ENCODE data around the gene CSK. TPM values are rescaled to one million over a fixed set of nuclear protein-coding genes. Genes with fewer than 3 reads are reported as not detected.
A peak's percentile ranks its signal among the peaks of the same experiment; 100 is the strongest.

Gene CSK
- total and polyA plus RNA-seq, 4 donors = 6.9 to 41.7 (median 24.1) TPM

- Histone ChIP-seq H3K4me3 (ENCODE audit: low read depth in 1 of 3, low read length in 3 of 3) (peak overlapping the region; percentile 83 to 90 (median 88)), H3K27ac (ENCODE audit: low read depth in 1 of 2, low read length in 2 of 2) (peak overlapping the region; percentile 80 to 87), H3K9me3 (ENCODE audit: control insufficient read depth in 4 of 4, low read length in 3 of 4) (no peaks in the 10 kb centered on the region), H3K36me3 (ENCODE audit: control insufficient read depth in 4 of 4, insufficient read depth in 3 of 4, low read depth in 1 of 4, low read length in 3 of 4) (no peaks in the 10 kb centered on the region), H3K4me1 (ENCODE audit: control insufficient read depth in 4 of 4, insufficient read depth in 4 of 4, low read length in 3 of 4) (peaks cover 24 to 73% (median 48%) of the 10 kb centered on the region in 4 donors), H3K9ac (ENCODE audit: low read depth in 1 of 2, low read length in 2 of 2) (peak overlapping the region; percentile 74 to 79), H3K27me3 (ENCODE audit: control insufficient read depth in 4 of 4, insufficient read depth in 4 of 4, low read length in 3 of 4) (no peaks in the 10 kb centered on the region)
- TF ChIP-seq FOXA1 (IDR thresholded peaks at IDR 0.05) = no peak
- TF ChIP-seq NR2F2 (IDR thresholded peaks at IDR 0.05) = no peak
- TF ChIP-seq FOXA2 (IDR thresholded peaks at IDR 0.05) = no peak
- TF ChIP-seq ZBTB33 (IDR thresholded peaks at IDR 0.05) = no peak
- no peak for TF ChIP-seq REST (IDR thresholded peaks at IDR 0.05)
- TF ChIP-seq SP1 (IDR thresholded peaks at IDR 0.05) = no peak
- no peak for TF ChIP-seq HNF4G (IDR thresholded peaks at IDR 0.05)
- TF ChIP-seq RXRA (IDR thresholded peaks at IDR 0.05) = no peak
- no peak for TF ChIP-seq JUND (IDR thresholded peaks at IDR 0.05)
- no peak for TF ChIP-seq RAD21 (IDR thresholded peaks at IDR 0.05)
- no peak for TF ChIP-seq EGR1 (IDR thresholded peaks at IDR 0.05; ENCODE audit: low read depth in 2 of 2)
- no peak for TF ChIP-seq HNF4A (conservative IDR thresholded peaks at IDR 0.05)
- no peak for TF ChIP-seq TAF1 (conservative IDR thresholded peaks at IDR 0.05)
- no peak for TF ChIP-seq MAX (IDR thresholded peaks at IDR 0.05)
- TF ChIP-seq GABPA (IDR thresholded peaks at IDR 0.05 in 1 of 2, conservative IDR thresholded peaks at IDR 0.05 in 1 of 2) = no peak
- no peak for TF ChIP-seq YY1 (IDR thresholded peaks at IDR 0.05)
- DNase-seq (ENCODE audit: low spot score) = no peak
- under 1% methylated on average over 72 of the region's 72 CpGs for WGBS
These were observed 585 bp downstream of the CSK start for GRCh38 chr15:74782259-74783071.

- no peaks in the 10 kb centered on the region for H3K27me3 ChIP-seq (ENCODE audit: control insufficient read depth in 4 of 4, insufficient read depth in 4 of 4, low read length in 3 of 4)
- H3K9me3 ChIP-seq (ENCODE audit: control insufficient read depth in 4 of 4, low read length in 3 of 4) = no peaks in the 10 kb centered on the region
- TF ChIP-seq YY1 (IDR thresholded peaks at IDR 0.05) = peak; percentile 13
- TF ChIP-seq CTCF (IDR thresholded peaks at IDR 0.05; ENCODE audit: low read depth, low read length, missing input control) = no peak
- peak; percentile 56 for TF ChIP-seq MAX (IDR thresholded peaks at IDR 0.05)
- no peak for TF ChIP-seq FOXA1 (IDR thresholded peaks at IDR 0.05)
- H3K4me3 ChIP-seq (ENCODE audit: low read depth in 1 of 3, low read length in 3 of 3) = peak overlapping the region; percentile 83 to 90 (median 88)
- H3K9ac ChIP-seq (ENCODE audit: low read depth in 1 of 2, low read length in 2 of 2) = peak overlapping the region; percentile 74 to 79
- H3K36me3 ChIP-seq (ENCODE audit: control insufficient read depth in 4 of 4, insufficient read depth in 3 of 4, low read depth in 1 of 4, low read length in 3 of 4) = no peaks in the 10 kb centered on the region
- peaks cover 21 to 79% (median 53%) of the 10 kb centered on the region in 4 donors for H3K4me1 ChIP-seq (ENCODE audit: control insufficient read depth in 4 of 4, insufficient read depth in 4 of 4, low read length in 3 of 4)
- H3K27ac ChIP-seq (ENCODE audit: low read depth in 1 of 2, low read length in 2 of 2) = peak overlapping the region; percentile 80 to 87
- DNase-seq (ENCODE audit: low spot score) = no peak
- WGBS = 7% methylated on average over 13 of the region's 13 CpGs
These were observed 1.4 kb downstream of the CSK start for GRCh38 chr15:74783072-74783807.
